Coronary artery (tissue), 2 donors: Measurements from ENCODE around the gene RBPJ.

ENCODE experiments used
- DNase-seq: peaks from one replicate; pipeline ENCODE4 v3.0.0-alpha.2; 2017; ENCODE audit warnings: low spot score
- H3K27ac ChIP-seq, 2 donors: fragments of 200-600 bp; sonication (generic); one replicate each; pipeline ENCODE4 v1.5.1; 2016 to 2019
- H3K4me3 ChIP-seq: fragments of 200-600 bp; sonication (generic); 2 replicates; pipeline ENCODE4 v1.5.1; 2016; ENCODE audit warnings: mild to moderate bottlenecking, moderate library complexity
- TF ChIP-seq, protein P1 (sequence below): fragments of 200-600 bp; sonication (generic); IDR thresholded peaks from one replicate; pipeline ENCODE4 v1.5.1; 2019; ENCODE audit warnings: antibody characterized with exemption

Gene RBPJ

DNA sequence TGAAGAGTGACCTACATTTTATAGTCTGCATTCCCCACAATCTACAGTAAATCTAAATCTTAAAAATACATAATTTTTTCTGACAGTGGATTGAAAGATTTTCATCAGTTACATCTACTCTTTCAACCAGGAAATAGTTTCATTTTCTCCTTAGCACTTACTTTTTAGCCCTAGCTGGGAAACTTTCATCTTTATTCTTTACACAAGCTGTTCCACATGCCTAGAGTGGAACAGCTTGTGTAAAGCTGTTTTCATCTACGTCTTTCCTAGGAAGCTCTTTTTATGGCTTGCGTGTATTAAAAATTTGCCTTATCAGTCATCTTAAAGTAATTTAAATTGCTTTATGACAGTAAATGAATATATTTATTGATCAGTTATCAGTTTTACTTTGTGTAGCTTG is 40.5 kb downstream of the RBPJ start:
- DNase-seq, result no peak
- no peak overlapping the region for H3K27ac ChIP-seq
- no peak overlapping the region for H3K4me3 ChIP-seq
- TF ChIP-seq, protein P1, sequence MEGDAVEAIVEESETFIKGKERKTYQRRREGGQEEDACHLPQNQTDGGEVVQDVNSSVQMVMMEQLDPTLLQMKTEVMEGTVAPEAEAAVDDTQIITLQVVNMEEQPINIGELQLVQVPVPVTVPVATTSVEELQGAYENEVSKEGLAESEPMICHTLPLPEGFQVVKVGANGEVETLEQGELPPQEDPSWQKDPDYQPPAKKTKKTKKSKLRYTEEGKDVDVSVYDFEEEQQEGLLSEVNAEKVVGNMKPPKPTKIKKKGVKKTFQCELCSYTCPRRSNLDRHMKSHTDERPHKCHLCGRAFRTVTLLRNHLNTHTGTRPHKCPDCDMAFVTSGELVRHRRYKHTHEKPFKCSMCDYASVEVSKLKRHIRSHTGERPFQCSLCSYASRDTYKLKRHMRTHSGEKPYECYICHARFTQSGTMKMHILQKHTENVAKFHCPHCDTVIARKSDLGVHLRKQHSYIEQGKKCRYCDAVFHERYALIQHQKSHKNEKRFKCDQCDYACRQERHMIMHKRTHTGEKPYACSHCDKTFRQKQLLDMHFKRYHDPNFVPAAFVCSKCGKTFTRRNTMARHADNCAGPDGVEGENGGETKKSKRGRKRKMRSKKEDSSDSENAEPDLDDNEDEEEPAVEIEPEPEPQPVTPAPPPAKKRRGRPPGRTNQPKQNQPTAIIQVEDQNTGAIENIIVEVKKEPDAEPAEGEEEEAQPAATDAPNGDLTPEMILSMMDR, result no peak

DNA sequence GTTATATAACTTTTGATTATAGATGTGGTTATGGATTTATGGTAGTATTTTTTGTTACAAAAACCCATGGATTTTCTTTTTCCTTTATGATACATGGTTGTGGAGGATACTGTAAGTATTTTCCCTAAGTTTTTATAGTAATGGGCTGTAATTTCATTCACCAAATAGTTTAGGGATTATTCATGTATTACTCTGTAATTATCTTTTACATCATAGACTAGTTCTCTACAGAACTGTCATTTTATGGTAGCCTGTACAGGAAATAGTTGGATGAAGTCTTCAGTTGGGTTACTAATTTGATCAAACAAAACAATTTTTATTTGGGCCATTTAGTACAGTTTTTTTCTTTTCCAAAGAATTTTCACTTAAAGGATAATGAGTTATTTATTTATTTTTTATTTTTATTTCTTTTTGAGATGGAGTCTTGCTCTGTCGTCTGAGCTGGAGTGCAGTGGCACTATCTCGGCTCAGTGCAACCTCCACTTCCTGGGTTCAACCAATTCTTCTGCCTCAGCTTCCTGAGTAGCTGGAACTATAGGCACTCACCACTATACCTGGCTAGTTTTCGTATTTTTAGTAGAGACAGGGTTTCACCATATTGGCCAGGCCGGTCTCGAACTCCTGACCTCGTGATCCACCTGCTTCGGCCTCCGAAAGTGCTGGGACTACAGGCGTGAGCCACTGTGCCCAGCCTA is 42.1 kb downstream of the RBPJ start:
- Histone ChIP-seq H3K27ac (no peak overlapping the region), H3K4me3 (no peak overlapping the region)
- TF ChIP-seq, protein P1, result no peak

DNA sequence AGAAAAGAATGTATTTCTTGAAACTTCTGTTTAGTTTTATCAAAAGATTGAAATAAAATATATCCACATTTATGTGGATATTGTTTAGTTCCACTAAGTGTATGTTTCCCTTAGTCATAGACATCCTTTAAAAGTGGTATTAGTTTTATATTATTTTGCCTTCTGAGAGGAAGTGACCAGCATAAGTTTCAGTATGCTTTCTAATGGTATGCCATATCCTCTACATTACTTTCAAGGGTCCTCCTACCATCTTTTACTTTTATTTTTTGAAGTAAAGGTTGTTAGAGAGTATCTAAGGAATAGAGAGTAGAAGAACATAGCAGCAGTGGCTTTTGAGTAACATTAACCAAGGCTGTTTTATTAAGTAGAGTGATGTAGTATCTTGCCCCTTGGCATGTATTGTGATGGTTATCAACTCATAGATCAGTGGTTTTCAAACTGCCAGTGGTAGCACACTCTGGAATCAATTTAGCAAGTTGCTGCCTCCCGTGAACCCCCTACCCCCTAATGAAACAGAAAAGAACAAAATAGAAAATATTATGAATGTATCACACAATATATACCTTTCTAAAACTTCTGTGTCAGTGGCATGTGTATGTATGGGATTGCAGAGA is 44.8 kb downstream of the RBPJ start:
- Histone ChIP-seq H3K4me3 (no peak overlapping the region), H3K27ac (no peak overlapping the region)
- DNase-seq, result no peak
- TF ChIP-seq, protein P1, result no peak

More for the DNA sequence above, 42.1 kb downstream of the RBPJ start:
- DNase-seq, result no peak

DNA sequence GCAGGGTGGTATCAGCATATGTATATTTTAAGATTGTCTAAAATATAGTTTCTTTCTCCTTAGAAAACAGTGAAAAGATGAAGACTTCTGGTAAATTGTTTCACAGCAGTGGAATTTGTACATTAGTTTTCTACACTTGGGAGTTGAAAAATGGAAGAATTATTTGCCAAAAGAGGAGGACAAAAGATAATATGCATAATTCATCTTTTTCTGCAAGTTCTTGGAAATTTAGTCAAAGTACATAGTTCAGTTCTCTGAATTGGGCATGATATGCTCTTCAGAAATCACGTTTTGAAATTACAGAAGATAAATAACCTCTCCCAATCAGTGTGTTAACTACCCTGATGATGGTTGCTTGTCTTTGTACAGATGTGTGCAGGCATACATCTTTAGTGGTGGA is 47.0 kb downstream of the RBPJ start:
- H3K4me3 ChIP-seq, result no peak overlapping the region
- no peak overlapping the region for H3K27ac ChIP-seq
- TF ChIP-seq, protein P1, result no peak
- DNase-seq, result no peak

DNA sequence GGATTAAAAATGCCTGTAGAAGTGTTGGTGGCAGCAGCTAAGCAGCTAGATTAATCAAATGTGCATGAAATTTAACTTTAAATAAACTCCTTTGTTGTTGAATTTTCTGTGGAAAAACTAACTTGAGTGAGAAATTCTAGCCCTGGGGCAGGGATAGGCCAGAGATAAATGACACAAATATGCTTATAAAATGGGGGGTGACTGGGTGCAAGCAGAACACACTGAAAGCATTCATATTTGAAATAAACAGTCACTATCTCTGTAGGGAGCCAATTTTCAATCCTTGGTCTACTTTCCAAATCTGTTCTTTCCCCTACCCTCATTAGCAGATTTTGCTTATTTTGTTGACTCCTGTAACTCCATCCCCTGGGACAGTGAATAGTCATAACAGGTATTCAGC is 47.9 kb downstream of the RBPJ start:
- H3K27ac ChIP-seq, result no peak overlapping the region
- DNase-seq, result no peak
- TF ChIP-seq, protein P1, result no peak
- no peak overlapping the region for H3K4me3 ChIP-seq

DNA sequence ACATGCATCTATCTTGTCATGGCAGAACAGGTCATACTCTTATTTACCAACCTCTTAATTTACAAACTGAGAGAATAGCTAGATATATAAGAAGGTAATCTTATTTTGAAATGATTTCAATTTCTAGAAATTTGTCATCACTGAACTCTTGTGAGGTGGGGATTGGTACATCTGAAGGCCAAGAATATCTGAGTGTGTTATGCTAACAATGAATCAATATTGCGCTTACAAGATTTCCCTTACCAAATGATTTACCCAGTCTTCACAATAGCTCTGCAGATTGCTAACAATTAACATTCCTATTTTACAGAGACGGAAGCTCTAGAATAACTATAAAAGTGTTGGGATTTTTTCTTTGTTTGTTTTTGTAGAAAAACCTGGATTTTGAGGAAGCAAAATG is 48.3 kb downstream of the RBPJ start:
- Histone ChIP-seq H3K4me3 (no peak overlapping the region), H3K27ac (no peak overlapping the region)
- DNase-seq, result no peak
- TF ChIP-seq, protein P1, result no peak

GRCh38 chr4:26369581-26369980 is 48.8 kb downstream of the RBPJ start:
- no peak overlapping the region for H3K27ac ChIP-seq
- no peak for DNase-seq

More at GRCh38 chr4:26369581-26369980, 48.8 kb downstream of the RBPJ start:
- TF ChIP-seq, protein P1, result no peak
- H3K4me3 ChIP-seq, result no peak overlapping the region
